22Rv1 (cell line): ENCODE measurements around the gene HNRNPA2B1.

Experiments used
- CTCF ChIP-seq: fragments of 450-650 bp; IDR thresholded peaks from 2 replicates; pipeline ENCODE4 v1.5.1; 2017; ENCODE audit warnings: mild to moderate bottlenecking
- ZFX ChIP-seq: fragments of 450-650 bp; IDR thresholded peaks from 2 replicates; pipeline ENCODE4 v1.6.1; 2017; ENCODE audit warnings: antibody characterized with exemption, borderline replicate concordance

- TF ChIP-seq CTCF (no peak), ZFX (no peak)
Measured at GRCh38 chr7:26237035-26237807, 36.7 kb upstream of the HNRNPA2B1 start.
